Measurements from ENCODE around the gene ZNF304.

Gene ZNF304

GRCh38 chr19:57350877-57351805 is at the start of gene ZNF304:
TSS of gene ZNF304 (plus strand) at chr19:57351271. CDS start at chr19:57351665, 394 bp downstream.
- peak; percentile 78 for DNase-seq

- no peak for DNase-seq
Measured at GRCh38 chr19:57302020-57302465, 49.0 kb upstream of the ZNF304 start.

- DNase-seq = no peak
Measured at GRCh38 chr19:57302727-57303401, 48.2 kb upstream of the ZNF304 start.

- DNase-seq = no peak
Measured at GRCh38 chr19:57305056-57305455, 46.0 kb upstream of the ZNF304 start.

- DNase-seq = no peak
Measured at GRCh38 chr19:57308514-57308913, 42.6 kb upstream of the ZNF304 start.

- no peak for DNase-seq
Measured at GRCh38 chr19:57310792-57311191, 40.3 kb upstream of the ZNF304 start.

- no peak for DNase-seq
Measured at GRCh38 chr19:57314146-57314545, 36.9 kb upstream of the ZNF304 start.

GRCh38 chr19:57317503-57317902 is 33.6 kb upstream of the ZNF304 start:
- no peak for DNase-seq

- DNase-seq = no peak
Measured at GRCh38 chr19:57319869-57320179, 31.2 kb upstream of the ZNF304 start.

- peak; percentile 58 for DNase-seq
Measured at GRCh38 chr19:57320180-57321084, 30.6 kb upstream of the ZNF304 start, which contains the start of gene ZNF543. TSS of gene ZNF543 (plus strand) at chr19:57320472. CDS start at chr19:57320854, 382 bp downstream.

- no peak for DNase-seq
Measured at GRCh38 chr19:57321116-57321515, 30.0 kb upstream of the ZNF304 start.

- no peak for DNase-seq
Measured at GRCh38 chr19:57321751-57322150, 29.3 kb upstream of the ZNF304 start.

- DNase-seq = no peak
Measured at GRCh38 chr19:57324992-57325391, 26.1 kb upstream of the ZNF304 start.

- no peak for DNase-seq
Measured at GRCh38 chr19:57327993-57328392, 23.1 kb upstream of the ZNF304 start.

GRCh38 chr19:57334191-57334590 is 16.9 kb upstream of the ZNF304 start:
- no peak for DNase-seq

GRCh38 chr19:57338877-57339276 is 12.2 kb upstream of the ZNF304 start:
- no peak for DNase-seq

- DNase-seq = no peak
Measured at GRCh38 chr19:57342582-57342981, 8.5 kb upstream of the ZNF304 start.

GRCh38 chr19:57348136-57348535 is 2.9 kb upstream of the ZNF304 start:
- no peak for DNase-seq

GRCh38 chr19:57351867-57352266 is 796 bp downstream of the ZNF304 start:
- DNase-seq = no peak

GRCh38 chr19:57355916-57356315 is 4.8 kb downstream of the ZNF304 start:
- DNase-seq = no peak

GRCh38 chr19:57357406-57357805 is 6.3 kb downstream of the ZNF304 start:
- DNase-seq = no peak

- no peak for DNase-seq
Measured at GRCh38 chr19:57359300-57359699, 8.2 kb downstream of the ZNF304 start.

GRCh38 chr19:57362419-57362818 is 11.3 kb downstream of the ZNF304 start:
- no peak for DNase-seq
